ENCODE results near the gene PTK7.
"Not testable (repeated sequence)": the region's sequence is repeated elsewhere in the genome, so short reads cannot be mapped to it uniquely, and the experiment has no call there.

Gene PTK7

GRCh38 chr6:43075670-43076463 lies at the start of gene PTK7:
Gene PTK7 (plus strand): TSS chr6:43076314. CDS start chr6:43076489, 175 bp downstream.
- DNase-seq, result peak in 1 of 2 donors; percentile 27

GRCh38 chr6:43026365-43026764 lies 49.7 kb upstream of the PTK7 start:
- DNase-seq, result no peak

- no peak for DNase-seq
These were observed 47.0 kb upstream of the PTK7 start for GRCh38 chr6:43029120-43029519.

- no peak for DNase-seq
These were observed 43.8 kb upstream of the PTK7 start for GRCh38 chr6:43032326-43032725.

- DNase-seq, result no peak
These were observed 42.5 kb upstream of the PTK7 start for GRCh38 chr6:43033496-43034189.

- DNase-seq, result no peak
These were observed 42.0 kb upstream of the PTK7 start for GRCh38 chr6:43034190-43034525.

- DNase-seq, result no peak
These were observed 40.5 kb upstream of the PTK7 start for GRCh38 chr6:43035495-43036194.

- no peak for DNase-seq
These were observed 39.4 kb upstream of the PTK7 start for GRCh38 chr6:43036712-43037111.

GRCh38 chr6:43037197-43037596 lies 38.9 kb upstream of the PTK7 start:
- no peak for DNase-seq

- no peak for DNase-seq
These were observed 38.4 kb upstream of the PTK7 start for GRCh38 chr6:43037706-43038105.

- DNase-seq, result no peak
These were observed 37.4 kb upstream of the PTK7 start for GRCh38 chr6:43038727-43039126.

- DNase-seq, result no peak
These were observed 35.4 kb upstream of the PTK7 start for GRCh38 chr6:43040542-43041257.

GRCh38 chr6:43041475-43041874 lies 34.6 kb upstream of the PTK7 start:
- not testable (repeated sequence) for DNase-seq

- no peak for DNase-seq
These were observed 32.8 kb upstream of the PTK7 start for GRCh38 chr6:43043310-43043709.

- no peak for DNase-seq
These were observed 30.7 kb upstream of the PTK7 start for GRCh38 chr6:43045371-43045930.

- no peak for DNase-seq
These were observed 28.1 kb upstream of the PTK7 start for GRCh38 chr6:43047998-43048397.

GRCh38 chr6:43050981-43051380 lies 25.1 kb upstream of the PTK7 start:
- DNase-seq, result no peak

- DNase-seq, result no peak
These were observed 23.8 kb upstream of the PTK7 start for GRCh38 chr6:43052225-43052841.

- DNase-seq, result peak in 1 of 2 donors; percentile 10
These were observed 23.1 kb upstream of the PTK7 start for GRCh38 chr6:43052842-43053544.

GRCh38 chr6:43053545-43054205 lies 22.4 kb upstream of the PTK7 start, which contains the start of gene CUL7:
Gene CUL7 (minus strand): TSS chr6:43053851. CDS start chr6:43052788, 1,063 bp downstream.
- peak; percentile 87 for DNase-seq
